HG02798 (cell line): ENCODE results near the gene SORT1.
"Not testable (repeated sequence)": the region's sequence is repeated elsewhere in the genome, so short reads cannot be mapped to it uniquely, and the experiment has no call there.

ENCODE experiments used
- ATAC-seq: cut with Tn5 transposase; IDR thresholded peaks from one replicate; pipeline ENCODE4 v1.9.1; 2021; ENCODE audit warnings: mild to moderate bottlenecking; ENCODE audit not compliant: unreplicated experiment, poor library complexity

SORT1 gene

DNA sequence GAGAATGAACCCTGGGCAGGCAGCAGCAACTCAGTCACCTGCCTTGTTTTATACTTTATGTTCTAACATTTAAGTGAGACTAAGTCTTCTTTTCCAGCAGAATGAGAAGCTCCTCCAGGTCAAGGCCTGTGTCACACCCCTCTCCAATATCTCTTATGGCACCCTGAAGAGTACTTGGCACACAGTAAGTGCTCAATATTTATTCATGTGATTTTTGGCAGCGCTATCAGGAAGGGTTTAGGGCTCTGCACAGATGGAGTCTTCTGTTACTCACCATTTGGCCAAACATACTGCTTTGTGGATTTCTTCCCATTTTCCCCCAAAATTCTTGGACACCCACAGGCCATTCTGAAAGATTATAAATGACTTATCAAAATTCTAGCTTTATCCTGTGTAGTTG lies 47.1 kb downstream of the SORT1 start:
- no peak for ATAC-seq

DNA sequence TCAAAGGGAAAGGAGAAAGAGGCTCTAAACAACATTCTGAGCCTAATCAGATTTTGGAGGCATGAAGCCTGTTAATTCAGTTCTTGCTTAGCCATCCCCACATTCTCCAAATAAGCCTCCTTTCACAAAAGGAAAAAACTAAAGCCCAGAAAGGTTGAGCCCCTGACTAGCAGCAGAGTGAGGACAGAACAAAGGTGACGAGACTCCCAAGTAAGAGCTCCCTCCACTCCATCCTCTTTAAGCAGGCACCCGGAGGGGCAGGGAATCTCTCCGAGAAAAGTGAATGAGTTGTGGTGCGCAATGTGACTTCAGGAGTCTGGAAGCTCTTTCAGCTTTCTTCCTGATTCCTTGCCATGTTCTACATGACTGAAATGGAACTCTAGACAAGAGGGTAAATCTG lies 47.5 kb downstream of the SORT1 start:
- no peak for ATAC-seq

DNA sequence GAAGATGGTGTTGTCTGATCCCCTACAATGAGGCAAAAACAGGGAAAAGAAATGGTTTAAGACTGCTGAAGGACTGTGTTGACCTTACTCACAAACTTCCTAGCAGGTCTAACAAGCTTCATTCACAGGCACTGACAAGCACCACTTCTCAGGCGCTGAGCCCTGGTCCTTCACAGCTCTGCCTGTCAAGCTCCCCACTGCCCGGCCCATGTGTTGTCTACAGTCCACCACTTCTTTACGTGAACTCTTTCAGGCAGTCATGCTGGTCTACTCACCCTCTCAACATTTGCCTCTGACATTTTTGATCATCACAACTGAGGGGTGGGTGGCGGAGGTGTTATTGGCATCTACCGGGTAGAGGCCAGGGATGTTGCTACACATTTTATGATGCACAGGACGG lies 50.2 kb downstream of the SORT1 start:
- no peak for ATAC-seq

DNA sequence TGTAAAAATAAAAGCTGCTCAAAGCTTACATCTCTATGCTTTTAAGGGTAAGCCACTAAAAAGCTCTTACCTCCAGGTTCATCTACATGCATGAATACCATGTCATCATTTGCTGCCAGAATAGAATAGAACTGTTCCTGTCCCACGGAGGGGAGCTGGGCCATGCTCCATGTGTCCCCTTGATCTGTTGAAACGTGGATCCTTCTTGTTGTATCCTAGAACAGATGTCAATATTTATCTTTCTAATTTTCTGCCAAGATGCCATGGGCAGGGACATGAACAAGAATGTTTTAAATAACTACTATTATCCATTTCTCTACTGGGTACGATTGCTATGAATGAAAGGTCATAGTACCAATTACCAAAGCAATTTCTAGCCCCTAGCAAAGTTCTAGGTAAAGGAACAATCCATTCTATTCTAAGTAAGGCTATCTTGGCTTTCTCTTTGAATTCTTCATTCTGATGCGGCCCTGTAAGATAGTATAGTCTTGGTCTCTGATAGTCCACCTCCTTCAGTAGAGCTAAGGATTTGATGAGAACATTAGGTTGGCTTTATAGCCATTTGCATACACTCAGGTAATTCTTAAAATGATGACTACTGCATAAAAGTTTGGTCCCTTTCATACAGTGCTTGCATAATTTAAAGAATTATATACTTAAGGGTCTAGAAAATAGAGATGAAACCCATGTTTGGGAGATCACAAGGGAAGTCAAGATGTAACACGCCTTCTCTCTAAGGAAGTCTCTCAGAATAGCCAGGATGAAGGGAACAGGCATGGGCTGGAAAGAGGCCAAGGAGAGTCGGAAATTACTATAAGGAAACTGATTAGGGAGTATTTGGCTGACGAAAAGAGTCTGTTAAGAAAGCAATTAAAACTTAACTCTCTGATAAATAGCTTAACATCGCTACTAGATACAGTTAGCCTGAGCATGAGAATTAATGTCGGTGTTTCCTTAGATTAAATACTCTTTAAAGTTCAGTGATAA lies 55.5 kb downstream of the SORT1 start:
- no peak for ATAC-seq

DNA sequence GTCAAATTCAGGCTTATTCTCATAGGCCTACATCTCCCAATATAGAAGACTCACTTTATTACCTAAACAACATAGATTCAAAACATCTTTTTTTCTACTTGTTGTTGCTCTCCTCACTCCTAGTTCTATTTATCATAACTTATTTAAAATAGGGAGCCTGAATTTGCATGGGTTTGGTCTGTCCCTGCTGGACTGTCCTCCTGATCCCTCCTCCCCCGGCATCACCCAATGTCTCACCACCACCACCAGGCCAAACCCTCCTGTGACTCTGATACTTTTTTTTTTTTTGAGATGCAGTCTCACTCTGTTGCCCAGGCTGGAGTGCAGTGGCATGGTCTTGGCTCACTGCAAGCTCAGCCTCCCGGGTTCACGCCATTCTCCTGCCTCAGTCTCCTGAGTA lies 59.1 kb downstream of the SORT1 start:
- no peak for ATAC-seq

DNA sequence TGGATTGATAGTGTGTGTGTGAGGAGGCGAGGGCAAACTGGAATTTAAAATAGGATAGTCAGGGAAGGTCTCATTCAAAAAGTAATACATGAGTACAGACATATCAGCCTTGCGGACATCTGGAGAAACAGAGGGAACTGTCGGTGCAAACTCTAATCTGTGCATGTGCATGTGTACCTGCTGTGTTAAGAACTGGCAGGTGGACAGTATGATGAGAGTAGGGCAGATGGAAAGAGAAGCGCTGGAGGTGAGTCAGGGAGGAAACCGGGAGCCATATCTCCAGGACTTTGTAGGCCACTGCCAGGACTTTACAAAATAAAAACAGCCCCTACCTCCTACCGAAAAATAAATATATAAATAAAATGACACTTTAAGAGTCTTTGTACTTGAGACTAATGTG lies 59.6 kb downstream of the SORT1 start:
- no peak for ATAC-seq

DNA sequence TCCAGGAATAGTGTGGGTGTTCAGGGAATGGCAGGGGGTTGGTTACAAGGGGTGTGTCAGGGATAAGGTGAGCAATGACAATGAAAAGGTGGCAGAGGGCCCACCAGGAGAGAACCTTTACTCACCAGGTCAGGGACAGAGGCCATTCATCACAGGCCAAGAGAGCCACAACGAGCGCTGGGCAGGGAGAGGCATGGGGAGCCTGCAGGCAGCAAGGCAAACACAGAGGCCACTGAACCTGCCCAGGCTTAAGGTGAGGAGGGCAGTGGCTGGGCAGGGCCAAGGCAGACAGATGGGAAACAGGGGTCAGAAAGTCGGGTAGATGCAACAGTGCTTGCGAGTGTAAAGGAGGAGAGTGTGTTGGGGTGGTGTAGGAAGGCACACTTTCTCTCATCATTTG lies 62.6 kb downstream of the SORT1 start:
- ATAC-seq = no peak

DNA sequence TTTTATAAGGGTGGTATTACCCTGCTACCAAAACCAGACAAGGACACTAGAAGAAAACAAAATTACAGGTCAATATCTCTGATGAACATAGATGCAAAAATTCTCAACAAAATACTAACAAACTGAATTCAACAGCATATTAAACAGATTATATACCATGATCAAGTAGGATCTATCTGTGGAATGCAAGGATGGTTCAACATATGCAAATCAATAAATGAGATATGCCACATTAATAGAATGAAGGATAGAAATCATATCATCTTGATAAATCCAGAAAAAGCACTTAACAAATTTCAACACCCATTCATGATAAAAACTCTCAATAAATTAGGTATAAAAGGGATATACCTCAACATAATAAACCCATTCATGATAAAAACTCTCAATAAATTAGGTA lies 66.6 kb downstream of the SORT1 start:
- ATAC-seq = no peak

DNA sequence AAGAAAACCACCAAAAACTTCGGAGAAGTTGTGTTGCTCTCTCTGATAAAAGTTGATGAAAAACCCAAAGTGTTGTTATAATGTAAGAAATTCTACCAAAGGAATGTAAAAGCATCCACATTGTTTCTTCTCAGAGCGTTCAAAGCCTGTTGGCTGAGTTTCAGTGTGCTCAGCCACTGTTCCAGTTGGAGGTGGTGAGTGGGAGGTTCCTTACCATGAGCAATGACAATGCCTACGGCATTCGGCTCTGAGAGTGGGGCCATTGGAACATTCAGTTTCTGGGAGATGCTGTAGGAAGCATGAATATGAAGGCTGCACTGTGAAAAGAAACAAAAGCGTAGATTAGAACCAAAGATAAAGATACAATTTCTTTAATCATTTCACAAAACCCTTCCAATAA lies 70.4 kb downstream of the SORT1 start:
- no peak for ATAC-seq

DNA sequence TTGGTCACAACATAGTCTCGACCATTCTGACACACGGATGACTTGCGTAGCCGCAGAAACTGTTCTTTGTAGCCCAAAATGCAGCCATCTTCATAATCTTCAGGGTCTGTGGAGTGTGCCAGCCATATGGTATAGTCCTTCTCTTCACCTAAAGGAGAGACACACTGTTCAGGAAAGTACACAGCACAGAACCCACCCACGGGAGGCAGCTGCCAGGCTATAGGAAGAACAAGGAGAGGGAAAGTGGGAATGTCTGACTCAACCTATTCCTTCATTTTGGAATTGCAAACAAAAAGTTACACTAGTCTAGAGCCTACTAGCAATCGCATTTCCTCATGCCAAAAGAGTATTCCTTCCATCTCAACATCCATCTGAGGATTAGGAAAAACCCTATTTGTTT lies 74.7 kb downstream of the SORT1 start:
- ATAC-seq = no peak

DNA sequence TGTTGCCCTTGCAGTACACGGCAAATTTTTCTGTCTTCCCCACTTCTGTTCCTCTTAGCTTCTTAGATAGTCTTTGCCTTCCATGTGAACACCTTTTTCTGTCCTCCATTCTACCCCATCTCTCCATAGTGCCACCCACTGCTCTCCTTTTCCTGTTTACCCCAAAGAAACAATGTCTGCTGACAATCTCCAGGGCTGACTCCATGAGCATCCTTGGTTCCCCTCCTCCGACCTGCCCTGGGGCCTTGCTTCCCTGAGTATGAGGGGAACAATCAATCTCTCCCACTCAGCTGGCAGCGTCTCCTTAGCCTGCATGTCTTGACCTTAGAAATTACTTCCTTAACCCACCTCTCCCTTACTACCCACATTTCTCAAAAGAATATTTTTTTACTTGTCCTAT lies 78.6 kb downstream of the SORT1 start:
- ATAC-seq = no peak

DNA sequence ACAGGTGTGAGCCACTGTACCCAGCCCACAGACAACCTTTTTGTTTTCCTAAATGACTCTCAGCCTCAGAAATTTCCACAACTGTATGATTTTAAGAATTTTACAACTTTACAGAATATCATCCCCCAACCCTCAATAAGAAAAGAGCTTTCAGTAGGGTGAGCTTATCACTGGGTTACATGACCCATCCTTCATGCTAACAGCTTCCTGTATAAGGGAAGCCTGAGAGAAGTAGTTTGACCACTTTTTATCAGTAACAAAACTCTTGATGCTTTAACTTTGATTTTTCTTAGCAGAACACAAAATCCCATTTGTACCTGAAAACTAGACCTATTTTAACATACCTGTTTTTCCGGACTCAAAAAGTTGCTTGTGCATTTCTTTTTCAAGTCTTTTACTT lies 81.2 kb downstream of the SORT1 start:
- no peak for ATAC-seq

DNA sequence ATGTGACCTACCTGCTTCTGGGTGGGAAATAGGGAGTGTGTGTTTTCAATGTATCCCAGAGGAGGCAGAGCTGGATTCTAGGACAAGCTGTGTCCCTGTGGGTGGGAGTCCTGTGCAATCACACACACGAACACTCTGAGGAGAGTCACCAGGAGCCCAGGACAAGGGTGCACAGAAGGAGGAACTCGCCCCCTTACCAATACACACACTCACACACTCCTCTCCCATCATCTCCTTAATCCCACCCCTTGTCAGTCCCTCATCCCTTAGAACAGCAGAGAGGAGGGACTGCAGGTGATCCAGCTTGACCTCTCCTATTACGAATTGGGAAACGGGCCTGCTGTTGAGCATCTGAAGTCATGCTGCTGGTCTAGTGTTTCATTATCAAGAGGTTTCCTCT lies 82.4 kb downstream of the SORT1 start:
- ATAC-seq = no peak

DNA sequence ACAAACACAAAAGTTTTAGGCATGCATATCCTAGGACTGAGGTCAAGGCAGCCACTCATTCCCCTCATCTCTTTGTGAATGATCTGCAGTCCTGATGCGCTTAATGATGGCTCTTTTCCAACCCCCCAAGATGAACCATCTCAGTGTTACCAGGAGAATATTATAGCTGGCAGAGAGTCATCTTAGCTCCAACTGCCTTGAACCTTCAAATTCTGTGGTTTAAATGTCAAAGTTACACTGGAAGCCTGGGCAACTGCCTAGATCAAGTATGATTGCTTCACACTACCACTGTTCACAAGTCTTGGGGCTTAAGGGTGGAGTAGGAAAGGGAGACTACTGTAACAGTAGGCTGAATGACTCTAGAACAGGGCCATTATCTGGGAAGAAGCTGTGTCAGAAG lies 82.9 kb downstream of the SORT1 start:
- ATAC-seq = no peak

DNA sequence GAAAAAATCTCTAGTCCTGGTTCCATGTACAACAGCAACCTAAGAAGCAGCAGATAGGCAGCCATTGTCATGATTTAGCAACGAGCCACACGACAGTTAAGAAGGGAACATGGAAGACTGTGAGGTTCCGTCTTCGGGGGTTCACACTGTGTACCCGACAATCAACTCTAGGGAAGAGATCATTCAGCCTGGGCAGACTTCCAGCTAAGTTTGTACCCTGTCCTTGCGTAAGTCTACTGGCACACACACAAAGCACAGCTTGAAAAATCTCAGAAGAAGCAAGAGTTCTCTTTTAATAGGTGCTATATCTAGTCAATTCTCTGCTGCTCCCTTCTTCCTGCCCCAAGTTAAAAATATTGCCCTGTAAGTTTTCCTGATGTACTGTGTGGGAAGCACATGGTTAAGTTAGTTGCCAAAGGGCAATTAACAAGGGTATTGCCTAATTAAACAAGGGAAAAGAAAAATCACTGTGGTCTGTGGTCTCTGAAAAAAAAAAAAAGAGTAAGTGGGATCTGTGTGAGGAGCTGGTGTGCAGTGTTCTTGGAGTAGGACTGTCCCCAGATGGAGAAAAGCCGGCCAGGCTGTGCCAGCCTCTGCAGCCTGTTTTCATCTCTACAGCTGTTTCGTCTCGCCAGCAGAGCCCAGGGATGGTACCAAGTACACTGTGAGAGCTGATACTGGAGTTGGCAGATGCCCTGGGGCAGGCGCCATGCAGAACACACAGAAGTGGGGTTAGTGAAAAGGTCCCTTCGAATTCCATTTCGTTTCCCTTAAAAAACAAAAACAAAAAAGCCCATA lies 84.5 kb downstream of the SORT1 start:
- ATAC-seq = no peak

DNA sequence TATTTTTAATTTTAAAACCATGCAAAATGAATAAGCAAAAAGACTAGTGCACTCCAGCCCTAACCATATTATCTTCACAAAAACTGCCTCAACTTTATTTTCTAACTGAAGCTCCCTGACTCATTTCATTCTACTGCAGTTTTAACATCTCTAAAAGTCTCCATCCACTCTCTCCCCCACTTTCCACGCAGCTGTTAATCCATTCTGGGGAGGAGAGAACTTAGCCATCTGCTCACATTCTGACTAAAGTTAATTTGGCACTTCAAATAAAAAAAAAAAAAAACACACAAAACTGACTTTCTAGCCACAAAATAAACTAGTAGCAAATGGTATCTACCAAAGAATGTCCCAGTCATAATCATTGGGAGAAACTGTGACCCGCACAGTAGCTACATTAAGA lies 85.5 kb downstream of the SORT1 start:
- no peak for ATAC-seq

DNA sequence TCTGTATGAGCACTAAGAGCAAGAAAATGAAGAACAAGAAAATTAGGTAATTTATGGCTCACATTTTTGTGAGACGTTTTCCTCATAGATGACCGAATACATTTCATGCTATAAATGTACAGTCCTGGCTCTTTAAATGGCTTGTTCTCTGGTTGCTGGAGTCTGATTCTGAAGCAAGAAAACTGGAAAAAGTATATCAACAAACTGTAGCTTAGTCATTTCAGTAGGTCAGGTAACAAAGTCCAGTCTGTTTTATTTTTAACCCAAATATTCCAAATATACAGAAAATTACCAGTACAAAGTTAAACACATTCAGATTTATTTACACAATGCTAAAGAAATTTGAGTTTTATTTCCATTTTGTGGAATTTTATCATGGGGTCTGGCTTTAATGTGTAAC lies 88.4 kb downstream of the SORT1 start:
- ATAC-seq = no peak

DNA sequence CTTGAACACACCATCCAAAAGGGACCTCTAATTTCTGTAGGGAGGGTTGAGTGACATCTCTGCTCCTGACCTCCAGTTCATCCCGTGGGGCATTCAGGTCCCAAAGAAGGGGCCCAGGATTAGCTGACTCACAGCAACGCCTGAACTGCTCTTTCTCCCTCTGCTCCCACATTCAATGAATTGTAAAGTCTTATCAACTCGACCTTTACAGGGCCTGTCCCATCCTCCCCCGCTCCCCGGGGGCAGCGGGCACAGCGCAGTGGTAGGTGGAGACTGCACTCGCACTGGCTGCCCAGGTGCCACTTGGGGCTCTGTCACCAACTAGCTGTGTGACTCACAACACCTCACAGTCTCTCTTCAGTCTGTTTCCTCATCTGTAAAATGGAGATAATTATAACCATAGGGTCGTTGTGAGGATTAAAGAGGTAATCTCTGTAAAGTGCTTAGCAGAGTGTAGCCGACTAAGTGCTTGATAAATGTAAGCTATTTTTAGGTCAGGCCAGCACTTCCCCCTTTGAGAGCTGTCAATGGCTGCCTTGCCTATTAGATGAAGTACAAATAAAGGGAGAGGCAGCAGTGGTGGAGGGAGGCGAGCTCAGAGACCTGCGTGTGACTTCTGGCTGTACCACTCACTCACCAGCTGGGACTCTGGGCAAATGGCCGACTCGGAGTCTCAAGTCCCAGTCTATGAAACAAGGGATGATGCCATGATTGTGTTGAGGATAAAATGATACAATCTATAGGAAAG lies 90.3 kb downstream of the SORT1 start:
- no peak for ATAC-seq

DNA sequence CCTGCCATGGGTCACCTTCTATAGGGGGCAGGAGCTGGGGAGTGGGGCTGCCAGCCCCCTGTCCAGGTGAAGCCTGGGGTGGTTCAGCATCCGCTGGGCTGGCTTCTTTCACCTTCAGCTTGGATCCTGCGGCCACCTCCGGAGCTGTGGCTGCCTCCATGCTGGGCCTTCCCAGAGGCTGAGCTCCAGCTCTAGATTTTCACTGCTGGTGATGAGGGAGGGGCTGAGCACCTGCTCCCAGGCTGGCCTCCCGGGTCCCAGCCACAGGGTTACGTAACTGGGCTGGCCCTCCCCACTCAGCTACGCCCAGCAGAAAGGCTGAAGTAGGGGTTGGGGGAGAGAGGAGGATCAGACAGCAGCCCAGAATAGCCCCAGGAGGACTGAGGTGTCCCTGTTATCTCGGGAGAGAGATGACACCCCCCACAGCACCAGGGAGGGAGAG lies 90.9 kb downstream of the SORT1 start, which contains the start of gene MYBPHL:
MYBPHL (minus strand) TSS at position 180 of the 442 bp plus-strand sequence; CDS start at position 160, 20 bp downstream.
- ATAC-seq = no peak

DNA sequence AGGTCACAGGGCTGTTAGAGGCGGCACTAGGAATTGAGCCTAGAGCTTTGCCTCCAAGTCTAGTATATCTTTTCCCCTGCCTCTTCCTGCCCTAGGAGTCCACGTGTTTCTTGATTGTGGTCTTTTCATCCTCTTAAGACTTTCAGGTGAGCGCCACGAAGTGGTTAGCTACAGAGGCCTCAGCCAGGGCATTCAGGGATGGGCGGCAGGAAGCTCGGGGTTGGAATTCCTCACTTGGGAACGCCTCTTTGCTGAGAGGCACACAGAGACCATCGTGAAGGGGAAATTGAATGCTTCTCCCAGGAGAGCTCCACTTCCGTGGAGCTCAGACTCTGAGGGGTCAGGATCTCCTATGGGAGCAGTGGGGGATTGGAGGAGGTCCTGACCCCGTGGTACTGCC lies 91.7 kb downstream of the SORT1 start:
- ATAC-seq = not testable (repeated sequence)
